GM20431 (cell line): Measurements from ENCODE around the gene NMNAT2.

Experiments used
- in situ Hi-C: fragments of 300-500 bp; cut with MseI, MboI; formaldehyde crosslinking; loops from one replicate; pipeline ENCODE4 v1.15.0; 2020; ENCODE audit warnings: low sequenced_read_pairs; ENCODE audit not compliant: unreplicated experiment

NMNAT2 gene

DNA sequence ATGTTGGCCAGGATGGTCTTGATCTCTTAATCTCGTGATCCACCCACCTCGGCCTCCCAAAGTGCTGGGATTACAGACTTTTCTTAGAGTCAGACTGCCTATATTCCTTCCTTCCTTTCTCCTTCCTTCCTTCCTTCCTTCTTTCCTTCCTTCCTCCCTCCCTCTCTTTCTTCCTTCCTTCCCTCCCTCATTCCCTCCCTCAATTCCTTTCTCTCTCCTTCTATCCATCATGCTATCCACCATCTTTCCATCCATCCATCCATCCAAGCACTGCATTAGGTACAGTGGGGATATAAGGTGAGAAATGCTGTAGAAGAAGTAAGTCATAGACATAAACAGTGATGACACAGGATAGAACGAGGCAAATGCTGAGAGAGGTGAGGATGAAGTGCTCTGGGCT lies 218.9 kb downstream of the NMNAT2 start:
- in situ Hi-C loops, result no loop called here

DNA sequence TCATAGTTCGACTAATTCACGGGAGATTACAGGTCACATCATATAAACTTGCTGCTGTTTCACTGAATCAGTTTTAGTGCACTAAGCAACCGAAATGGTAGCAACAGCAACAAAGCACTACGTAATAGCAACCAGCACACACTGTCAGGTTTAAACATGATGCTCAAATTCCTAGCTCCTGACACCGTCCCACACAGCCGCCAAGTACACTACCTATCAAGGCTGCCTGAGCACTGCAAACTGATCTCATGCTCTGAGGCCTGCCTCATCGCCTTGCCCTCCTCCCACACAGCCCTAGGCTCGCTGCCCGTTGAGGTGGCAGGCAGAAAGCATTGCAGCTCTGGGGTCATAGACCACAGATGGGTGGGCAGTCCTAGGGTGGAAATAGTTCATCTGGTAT lies 219.7 kb downstream of the NMNAT2 start:
- in situ Hi-C loops, result no loop called here
